Activated CD8-positive, alpha-beta memory T cell treated with anti-CD3 and anti-CD28 coated beads for 36 hours (primary cell): ENCODE measurements around the gene SMAP2. TPM values are rescaled to one million over a fixed set of nuclear protein-coding genes. Genes with fewer than 3 reads are reported as not detected.

ENCODE experiments used
- CTCF ChIA-PET: fragments of 350-600 bp; sonication (Branson Sonifier 250); formaldehyde crosslinking; loops from one replicate; lab custom pipeline; 2021; ENCODE audit warnings: antibody characterized with exemption; lab: Charles Lee
- POLR2A ChIA-PET: fragments of 350-600 bp; sonication (Branson Sonifier 250); formaldehyde crosslinking; loops from one replicate; lab custom pipeline; 2021; ENCODE audit warnings: antibody characterized with exemption; lab: Charles Lee
- total RNA-seq, 2 experiments: library from RNA; stranded (reverse); gene quantifications; one replicate each; pipeline ENCODE4 v1.2.3, GENCODE V29; 2021

The SMAP2 gene
- total RNA-seq, 2 experiments from 2014 or later = 141 TPM

DNA sequence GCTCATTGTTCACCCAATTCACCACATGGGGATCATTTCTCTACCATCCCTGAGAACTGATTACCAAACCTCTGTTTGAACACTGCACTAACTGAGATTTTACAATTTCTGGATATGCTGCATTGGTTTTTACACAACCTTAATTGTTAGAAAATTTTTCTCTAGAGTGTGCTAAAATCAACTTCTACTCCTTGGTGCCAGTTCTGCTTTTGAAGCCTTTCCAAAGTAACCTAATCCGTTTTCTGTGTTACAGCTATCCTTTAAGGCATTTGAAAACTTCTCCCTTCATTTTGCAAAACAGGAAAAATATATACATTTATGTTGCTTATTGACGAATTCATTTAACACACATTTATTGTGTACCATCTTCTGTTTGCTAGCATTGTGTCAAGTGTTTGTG, 23.7 kb downstream of the SMAP2 start:
- POLR2A ChIA-PET = interaction anchor here (1.0 kb wide), 1 partner anchor 23 kb away, joined by 3 read pairs; no protein-coding TSS in a partner anchor
- CTCF ChIA-PET = interaction anchor here (1.3 kb wide), 1 partner anchor 23 kb away, joined by 5 read pairs; the partner anchor contains the start of gene SMAP2

DNA sequence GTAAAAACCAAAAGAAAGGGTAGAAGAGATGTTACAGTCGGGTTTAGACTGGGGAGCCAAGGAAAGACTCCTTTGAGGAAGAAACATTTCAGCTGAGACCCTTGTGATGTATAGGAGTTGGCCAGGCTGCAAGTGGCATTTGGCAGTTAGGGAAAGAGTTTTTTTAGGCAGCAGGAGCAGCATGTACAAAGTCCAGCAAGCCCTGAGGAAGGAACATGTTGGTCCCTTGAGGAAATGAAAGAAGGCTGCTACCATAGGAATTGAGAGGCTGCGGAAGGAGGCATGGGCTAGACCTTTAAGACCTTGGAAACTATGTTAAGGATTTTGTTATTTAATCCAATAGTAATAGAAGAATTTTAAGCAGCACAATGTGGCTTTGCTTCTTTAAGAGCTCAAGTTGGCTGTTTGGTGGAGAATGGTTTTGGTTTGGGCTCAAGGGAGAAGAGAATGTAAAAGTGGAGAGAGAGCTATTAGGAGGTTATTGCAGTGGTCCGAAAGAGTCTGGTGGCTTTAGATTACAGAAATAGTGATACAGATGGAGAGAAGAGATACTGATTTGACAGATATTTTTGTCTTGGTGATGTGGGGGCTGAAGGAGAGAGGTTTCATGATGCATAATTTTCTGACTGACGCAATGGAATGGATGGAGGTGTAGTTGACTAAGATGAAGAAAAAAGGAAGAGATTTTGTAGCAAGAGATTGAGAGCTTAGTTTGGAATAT, 26.6 kb downstream of the SMAP2 start:
- ChIA-PET CTCF (interaction anchor here (0.7 to 2.9 kb wide), 10 partner anchors 15 to 292 kb away, joined by 3 to 23 read pairs (median 3); partner anchors contain the start of genes COL9A2 and NFYC), POLR2A (interaction anchor here (0.6 to 4.2 kb wide), 9 partner anchors 9 to 184 kb away, joined by 3 to 39 read pairs (median 6); partner anchors contain the start of genes SMAP2 and ZFP69B)

DNA sequence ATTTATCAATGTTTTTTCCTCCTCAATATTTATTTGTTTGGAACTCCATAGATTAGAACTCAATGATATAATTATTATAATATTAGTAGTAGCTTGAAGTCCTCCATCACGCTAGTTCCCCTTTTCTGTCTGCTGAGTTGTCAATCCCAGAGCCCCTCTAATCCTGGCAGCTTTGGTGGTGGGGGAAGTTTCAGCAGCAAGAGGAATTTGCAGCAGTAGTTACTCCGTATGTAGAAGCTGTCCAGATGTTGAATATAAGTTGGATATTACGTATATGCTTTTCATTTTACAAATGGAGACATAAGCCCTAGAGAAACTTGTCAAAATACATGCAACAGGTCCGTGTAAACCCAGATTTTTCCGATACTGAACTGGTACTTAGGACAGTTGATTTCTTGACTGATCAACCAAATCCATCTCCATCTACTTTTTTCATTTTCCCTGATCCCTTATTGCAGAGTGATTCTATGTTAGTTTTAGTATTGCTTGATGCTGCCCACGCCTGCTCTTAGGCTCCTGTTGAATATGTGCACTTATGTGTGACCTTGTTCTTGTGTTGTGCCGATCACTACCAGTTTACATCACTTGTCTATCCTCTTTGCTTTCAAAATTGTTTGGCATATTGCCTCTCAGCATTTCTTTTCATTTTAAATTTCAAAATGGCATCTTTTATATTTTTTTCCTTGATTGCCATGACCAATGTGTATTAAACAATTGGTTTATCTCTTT, 28.1 kb downstream of the SMAP2 start:
- POLR2A ChIA-PET = interaction anchor here (4.2 kb wide), 1 partner anchor 16 kb away, joined by 39 read pairs; no protein-coding TSS in a partner anchor

DNA sequence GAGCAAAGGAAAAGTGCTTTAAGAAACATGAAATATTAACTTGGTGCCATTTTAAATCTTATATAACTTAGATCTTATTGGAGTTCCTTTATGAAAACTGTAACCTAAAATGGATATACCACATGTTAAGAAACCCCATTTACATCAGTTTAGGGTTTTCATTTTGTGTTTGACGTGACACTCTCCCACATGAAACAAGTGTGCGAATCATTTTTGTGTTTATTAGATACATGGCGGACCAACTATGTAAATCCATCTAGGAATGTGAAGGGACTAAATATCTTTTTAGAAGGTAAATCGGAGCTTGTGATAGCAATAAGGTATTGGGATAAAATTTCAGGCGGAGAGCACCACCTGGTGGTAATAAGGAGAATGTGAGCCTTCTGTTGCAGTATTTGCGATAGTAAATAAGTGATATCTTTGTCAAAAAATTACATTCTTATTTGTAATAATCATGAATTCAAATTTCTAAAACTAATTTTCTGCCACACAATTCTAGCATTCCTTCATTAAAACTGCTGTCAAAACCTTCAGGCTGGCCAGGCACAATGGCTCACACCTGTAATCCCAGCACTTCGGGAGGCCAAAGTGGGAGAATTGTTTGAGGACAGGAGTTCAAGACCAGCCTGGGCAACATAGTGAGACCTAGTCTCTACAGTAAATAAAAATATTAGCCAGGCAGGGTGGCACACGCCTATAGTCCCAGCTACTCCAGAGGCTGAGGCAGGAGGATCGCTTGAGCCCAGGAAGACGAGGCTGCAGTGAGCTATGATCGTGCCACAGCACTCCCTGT, 31.3 kb downstream of the SMAP2 start:
- ChIA-PET POLR2A (interaction anchor here (1.0 kb wide), 1 partner anchor 30 kb away, joined by 3 read pairs; no protein-coding TSS in a partner anchor), CTCF (interaction anchor here (0.7 to 2.3 kb wide), 17 partner anchors 11 to 261 kb away, joined by 3 to 21 read pairs (median 4); partner anchors contain the start of genes COL9A2, SMAP2 and ZFP69B)

More for the DNA sequence above, 28.1 kb downstream of the SMAP2 start:
- CTCF ChIA-PET = interaction anchor here (2.6 to 2.9 kb wide), 2 partner anchors 16 to 86 kb away, joined by 10 to 23 read pairs; partner anchors contain the start of gene COL9A2

DNA sequence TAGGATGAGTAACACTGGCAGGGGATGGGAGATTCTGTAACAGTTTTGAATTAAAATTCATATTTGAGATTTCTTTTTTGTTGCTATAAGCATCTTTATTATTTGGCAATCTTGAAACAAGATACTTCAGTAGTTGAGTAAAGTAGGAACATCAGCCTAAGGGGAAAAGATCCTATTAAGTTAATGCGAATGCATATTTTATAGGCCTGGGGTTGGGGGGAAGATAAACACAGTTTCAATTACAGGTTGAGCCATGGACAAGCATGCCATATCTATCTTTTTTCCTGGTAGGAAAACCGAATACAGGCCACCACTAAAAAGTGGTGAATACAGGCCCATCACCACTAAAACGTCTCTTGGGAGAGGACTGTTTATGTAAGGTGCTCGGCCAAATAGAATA, 32.3 kb downstream of the SMAP2 start:
- POLR2A ChIA-PET = no interaction called here
- CTCF ChIA-PET = interaction anchor here (1.4 to 2.0 kb wide), 4 partner anchors 32 to 67 kb away, joined by 3 to 21 read pairs (median 6); partner anchors contain the start of genes SMAP2 and ZFP69B

DNA sequence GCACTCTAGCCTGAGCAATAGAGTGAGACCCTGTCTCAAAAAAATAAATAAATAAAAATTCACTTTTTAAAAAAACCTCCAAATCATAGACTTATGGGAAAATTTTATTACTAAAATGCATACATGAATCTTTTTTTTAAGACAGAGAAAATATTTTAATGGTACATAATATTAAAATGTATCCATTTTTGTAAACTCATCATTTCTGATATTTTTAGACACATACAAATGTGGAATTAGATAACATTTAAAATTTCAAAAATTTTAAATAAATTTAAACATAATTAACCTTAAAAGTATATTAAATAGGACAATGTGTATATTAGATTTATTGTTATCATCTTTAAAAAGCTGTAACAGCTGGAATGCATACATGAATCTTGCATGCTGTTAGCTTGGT, 33.9 kb downstream of the SMAP2 start:
- CTCF ChIA-PET = no interaction called here
- POLR2A ChIA-PET = interaction anchor here (0.6 kb wide), 1 partner anchor 28 kb away, joined by 21 read pairs; no protein-coding TSS in a partner anchor

DNA sequence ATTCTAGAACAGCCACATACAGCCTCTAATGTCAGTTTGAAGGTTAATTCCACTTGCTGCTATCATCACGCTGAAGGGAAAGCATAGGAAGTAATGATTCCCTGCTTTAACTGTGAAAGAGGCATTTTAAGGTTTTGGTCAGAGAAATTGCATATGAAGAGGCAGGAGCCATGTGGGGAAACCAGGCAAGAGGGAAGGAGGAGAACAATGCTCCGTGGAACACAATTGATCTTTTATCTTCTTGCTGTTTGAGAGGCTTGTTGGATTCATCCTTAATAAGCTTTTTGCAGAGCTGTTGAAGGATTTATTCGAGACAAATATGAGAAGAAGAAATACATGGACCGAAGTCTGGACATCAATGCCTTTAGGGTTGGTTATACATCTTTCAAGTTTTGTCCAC, 35.9 kb downstream of the SMAP2 start:
- CTCF ChIA-PET = no interaction called here
- POLR2A ChIA-PET = no interaction called here

DNA sequence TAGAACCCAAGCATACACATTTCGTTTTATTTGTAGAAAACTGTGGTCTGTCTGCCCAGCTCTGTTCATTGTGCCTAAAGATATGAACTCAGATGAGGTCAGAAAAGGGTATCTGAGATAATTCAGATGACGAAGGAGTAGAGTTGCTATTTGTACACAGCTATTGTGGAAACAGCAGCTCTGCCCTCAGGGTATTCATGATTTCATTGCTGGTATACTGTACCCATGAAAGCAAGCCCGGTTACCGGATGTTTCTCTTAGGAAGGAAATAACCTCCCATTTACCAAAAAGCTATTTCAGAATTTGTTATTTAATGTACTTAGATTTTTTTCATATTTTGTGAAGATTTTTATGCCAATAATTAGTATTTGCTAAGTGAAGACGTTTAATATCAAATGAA, 37.8 kb downstream of the SMAP2 start:
- CTCF ChIA-PET = interaction anchor here (1.1 to 1.6 kb wide), 3 partner anchors 30 to 267 kb away, joined by 3 to 4 read pairs (median 4); no protein-coding TSS in a partner anchor
- POLR2A ChIA-PET = interaction anchor here (0.5 kb wide), 1 partner anchor 42 kb away, joined by 9 read pairs; no protein-coding TSS in a partner anchor

DNA sequence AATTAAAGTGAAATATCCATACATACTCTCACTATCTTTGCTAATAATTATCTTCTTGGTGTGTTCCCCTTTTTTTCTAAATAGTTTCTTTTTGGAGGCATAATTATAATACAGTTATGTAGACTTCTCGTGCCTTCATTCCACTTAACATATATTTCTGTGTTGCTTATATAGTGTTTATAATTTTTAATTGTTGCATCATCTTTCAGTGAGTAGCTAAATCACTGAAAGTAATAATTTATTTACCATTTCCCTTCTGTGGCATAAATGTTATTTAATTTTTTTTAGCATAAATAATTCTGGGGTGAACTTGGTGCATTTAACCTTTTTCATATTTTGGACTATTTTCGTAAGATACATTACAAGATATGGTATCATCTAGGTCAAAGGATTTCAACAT, 38.3 kb downstream of the SMAP2 start:
- POLR2A ChIA-PET = no interaction called here
- CTCF ChIA-PET = interaction anchor here (0.6 to 1.6 kb wide), 3 partner anchors 19 to 268 kb away, joined by 4 read pairs; no protein-coding TSS in a partner anchor

DNA sequence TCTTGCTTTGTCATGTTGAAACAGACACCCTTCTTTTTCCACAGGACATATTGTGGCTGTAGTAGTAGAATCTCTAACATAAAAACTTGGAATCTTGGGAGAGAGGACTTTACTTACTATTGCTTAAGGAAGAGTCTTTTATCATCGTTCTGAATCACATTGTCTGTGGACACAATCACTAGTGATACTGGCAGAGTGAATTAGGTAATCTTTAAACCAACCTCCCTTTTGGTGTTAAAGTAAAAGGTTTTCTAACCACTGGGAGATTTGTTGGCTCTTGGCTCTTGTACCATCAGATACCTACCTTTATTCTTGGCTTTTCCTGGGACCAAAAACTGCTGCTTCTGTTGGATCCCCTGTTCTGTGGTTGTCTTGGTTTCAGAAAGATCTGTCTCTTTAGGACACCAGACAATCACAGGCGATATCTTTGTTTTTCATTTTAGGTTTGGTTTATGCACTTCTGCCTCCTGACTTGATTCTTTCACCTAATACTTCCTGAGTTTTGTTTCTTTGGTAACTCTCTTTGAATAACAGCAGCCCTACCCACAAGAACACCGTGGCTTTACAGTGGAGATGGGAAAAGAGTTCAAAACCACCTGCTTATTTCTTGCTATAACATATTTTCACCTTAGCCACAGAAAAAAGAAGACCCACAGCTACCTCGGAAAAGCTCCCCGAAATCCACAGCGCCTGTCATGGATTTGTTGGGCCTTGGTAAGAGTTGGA, 40.2 kb downstream of the SMAP2 start:
- ChIA-PET POLR2A (no interaction called here), CTCF (no interaction called here)

DNA sequence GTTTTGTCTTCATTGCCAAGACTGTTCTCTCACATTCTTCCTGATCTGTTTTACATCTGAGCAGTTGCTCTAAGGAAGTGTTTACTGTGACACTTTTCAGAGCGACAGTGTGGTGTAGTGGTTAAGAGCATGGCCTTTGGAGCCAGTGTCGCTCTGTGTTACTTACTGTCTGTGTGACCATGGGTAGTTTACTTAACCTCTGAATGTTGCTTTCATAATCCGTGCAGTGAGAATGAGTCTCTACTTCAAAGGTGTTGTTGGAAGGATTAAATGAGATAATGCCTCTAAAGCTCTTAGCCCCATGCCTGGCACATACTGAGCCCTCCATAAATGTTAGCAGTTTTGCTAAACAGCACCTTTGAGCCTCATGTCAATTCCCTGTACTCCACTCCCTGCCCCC, 40.8 kb downstream of the SMAP2 start:
- POLR2A ChIA-PET = no interaction called here
- CTCF ChIA-PET = no interaction called here

DNA sequence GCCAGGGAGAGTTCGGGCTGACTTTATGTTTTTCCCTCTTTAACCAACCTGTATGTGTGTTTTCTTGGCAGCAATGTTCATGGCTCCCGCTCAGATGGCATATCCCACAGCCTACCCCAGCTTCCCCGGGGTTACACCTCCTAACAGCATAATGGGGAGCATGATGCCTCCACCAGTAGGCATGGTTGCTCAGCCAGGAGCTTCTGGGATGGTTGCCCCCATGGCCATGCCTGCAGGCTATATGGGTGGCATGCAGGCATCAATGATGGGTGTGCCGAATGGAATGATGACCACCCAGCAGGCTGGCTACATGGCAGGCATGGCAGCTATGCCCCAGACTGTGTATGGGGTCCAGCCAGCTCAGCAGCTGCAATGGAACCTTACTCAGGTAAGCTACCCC, 43.2 kb downstream of the SMAP2 start:
- ChIA-PET POLR2A (no interaction called here), CTCF (no interaction called here)

DNA sequence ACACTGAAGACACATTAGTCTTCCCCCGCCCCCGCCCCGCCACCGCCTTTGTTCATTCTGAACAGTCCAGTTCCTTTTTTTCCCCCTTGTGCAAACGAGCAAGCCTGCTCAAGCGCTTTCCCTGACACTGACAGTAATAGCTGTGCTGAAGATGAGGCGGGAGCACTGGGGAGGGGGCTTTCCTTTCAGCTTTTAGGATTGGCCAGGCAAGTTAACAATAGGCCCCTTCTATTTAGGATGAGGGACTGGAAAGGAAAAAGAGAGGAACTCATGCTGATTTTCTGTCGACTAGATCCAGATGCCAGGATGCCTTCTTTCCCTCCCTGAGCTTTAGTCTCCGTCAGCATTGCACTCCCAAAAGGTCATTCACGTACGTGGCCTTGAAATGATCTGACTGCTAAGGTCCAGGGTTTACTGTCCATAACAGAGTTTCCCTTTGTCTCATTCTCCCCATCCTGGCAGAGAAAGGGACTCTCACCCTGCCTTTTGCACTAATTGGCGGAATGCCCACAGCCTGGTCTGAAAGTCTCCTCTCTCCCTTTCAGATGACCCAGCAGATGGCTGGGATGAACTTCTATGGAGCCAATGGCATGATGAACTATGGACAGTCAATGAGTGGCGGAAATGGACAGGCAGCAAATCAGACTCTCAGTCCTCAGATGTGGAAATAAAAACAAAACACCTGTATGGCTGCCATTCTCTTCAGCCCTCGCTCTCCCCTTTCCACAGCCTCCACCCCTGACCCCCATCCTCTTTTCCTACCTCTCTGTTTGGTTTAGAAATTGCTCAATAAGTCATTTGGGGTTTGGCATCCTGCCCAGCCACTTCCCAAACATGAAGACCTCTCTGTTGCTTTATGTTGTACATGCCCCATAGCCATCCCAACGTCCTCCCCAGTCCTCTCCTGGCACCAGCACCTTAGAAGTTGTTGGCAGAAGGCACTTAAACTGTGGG, 48.2 kb downstream of the SMAP2 start:
- CTCF ChIA-PET = interaction anchor here (0.6 to 1.1 kb wide), 2 partner anchors 16 to 67 kb away, joined by 3 to 4 read pairs; no protein-coding TSS in a partner anchor
- POLR2A ChIA-PET = interaction anchor here (0.6 kb wide), 1 partner anchor 8 kb away, joined by 10 read pairs; no protein-coding TSS in a partner anchor

DNA sequence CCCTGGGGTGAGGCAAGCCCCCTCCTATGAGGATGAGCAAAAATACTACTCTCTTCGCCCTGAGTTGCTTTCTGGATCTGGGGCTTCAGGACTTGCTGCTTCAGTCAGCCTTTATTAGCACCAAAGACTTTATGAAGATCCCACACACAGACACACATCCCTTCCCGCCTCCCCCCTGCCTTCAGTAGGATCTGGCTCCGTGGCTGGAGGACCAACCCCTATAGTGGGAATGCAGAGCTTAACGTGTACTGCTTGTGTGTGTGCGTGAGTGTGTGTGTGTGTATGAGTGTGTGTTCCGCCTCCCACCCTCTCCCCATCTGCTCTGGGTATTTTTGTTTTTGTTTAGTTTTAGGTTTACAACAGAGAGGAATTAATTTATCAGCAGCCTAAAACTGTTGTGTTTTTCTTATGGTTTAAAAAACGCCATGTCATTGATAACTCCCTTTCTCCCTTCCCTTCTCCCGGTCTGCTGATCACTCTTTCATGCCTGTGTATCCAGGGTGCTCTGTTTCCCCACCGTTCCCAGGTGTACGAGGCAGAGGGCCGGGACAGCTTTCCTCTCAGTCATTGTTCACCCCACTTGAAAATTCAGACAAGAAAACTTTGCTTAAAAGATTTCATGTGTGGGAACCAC, 49.2 kb downstream of the SMAP2 start:
- POLR2A ChIA-PET = no interaction called here

DNA sequence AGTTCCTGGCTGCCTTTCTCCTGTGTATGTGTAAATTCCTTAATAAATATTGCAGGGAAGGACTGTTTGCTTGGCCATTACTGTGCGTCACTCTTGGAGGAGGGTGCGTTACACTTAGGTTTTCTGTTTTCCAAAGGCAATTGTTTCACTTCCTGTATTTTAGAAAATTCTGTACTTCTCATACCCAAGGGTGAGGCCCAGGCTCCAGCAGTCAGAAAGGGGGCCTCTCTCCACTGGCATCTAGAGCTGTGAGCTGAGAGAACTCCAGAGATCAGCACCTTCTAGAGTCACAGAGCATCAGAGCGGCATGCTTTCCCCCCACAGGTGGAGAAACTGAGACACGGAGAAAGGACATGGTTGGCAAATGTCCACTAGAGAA, 49.7 kb downstream of the SMAP2 start:
- ChIA-PET CTCF (interaction anchor here (0.5 to 1.1 kb wide), 2 partner anchors 15 to 125 kb away, joined by 3 read pairs; no protein-coding TSS in a partner anchor), POLR2A (no interaction called here)

More for the DNA sequence above, 49.2 kb downstream of the SMAP2 start:
- CTCF ChIA-PET = interaction anchor here (1.1 kb wide), 1 partner anchor 15 kb away, joined by 3 read pairs; no protein-coding TSS in a partner anchor

DNA sequence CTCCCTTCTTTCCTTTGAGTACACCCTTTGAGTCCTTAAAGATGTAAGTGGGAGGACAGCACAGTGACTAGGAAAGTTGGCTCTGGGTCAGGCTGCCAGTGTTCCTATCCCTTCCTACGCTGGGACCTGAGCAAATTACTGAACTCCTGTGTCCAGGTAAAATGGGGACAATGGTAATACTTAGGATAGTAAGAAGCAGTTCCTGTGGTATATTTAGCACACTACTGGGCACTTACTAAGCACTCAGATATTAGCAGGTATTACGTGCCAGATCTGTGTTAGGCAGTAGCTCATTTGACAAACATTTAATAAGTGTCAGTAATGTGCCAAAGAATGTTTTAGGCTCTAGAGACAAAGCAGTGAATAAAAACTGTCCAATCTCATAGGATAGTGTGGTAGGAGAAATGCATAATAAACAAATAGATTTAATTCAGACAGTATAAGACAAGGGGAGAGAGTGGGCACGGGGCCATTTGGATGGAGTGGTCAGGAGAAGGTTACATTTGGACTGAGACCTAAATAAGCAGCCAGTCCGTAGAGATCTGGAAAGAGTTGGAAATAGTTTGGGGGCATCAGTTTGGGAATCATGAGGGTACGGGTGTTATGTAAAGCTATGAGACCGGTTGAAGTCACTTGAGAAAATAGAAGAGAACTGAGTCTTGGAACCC, 50.6 kb downstream of the SMAP2 start:
- ChIA-PET CTCF (interaction anchor here (1.0 to 1.3 kb wide), 2 partner anchors 11 to 109 kb away, joined by 3 read pairs; no protein-coding TSS in a partner anchor), POLR2A (no interaction called here)
